ENCODE measurements around the gene DGKI. TPM values are rescaled to one million over a fixed set of nuclear protein-coding genes. Genes with fewer than 3 reads are reported as not detected.

Gene DGKI
- total and polyA plus RNA-seq, 9 of the 15 experiments (the other 6 are each of a cell fraction or from before 2014, with no cell fraction given) = 0.11 to 0.54 (median 0.15) TPM; not detected in 5

GRCh38 chr7:137403353-137403695, 443.4 kb downstream of the DGKI start:
- no peak overlapping the region for H3K4me3 ChIP-seq
- no peaks in the 10 kb centered on the region for H4K20me1 ChIP-seq (replicated peaks; ENCODE audit: control insufficient read depth, insufficient read depth, low read length)
- no peak for DNase-seq (ENCODE audit: extremely low read depth in 1 of 4, low spot score in 3 of 4)
- H3K9me1 ChIP-seq (ENCODE audit: control insufficient read depth, insufficient read depth, low read length) = no peaks in the 10 kb centered on the region
- ATAC-seq = no peak
- no peaks in the 10 kb centered on the region; the same call in 1 of the 2 replicates for H3K9me3 ChIP-seq (replicated peaks; ENCODE audit: control insufficient read depth, insufficient read depth, low read depth, low read length)
- H3K27ac ChIP-seq (ENCODE audit: extremely low read depth, low read depth, low read length) = no peak overlapping the region
- CTCF ChIA-PET (ENCODE audit: low intra/inter-chr PET ratio) = no interaction called here
- intact Hi-C loops (cut with micrococcal nuclease) (no loop called here), in situ Hi-C loops (cut with MboI) (no loop called here)
- POLR2A ChIA-PET = no interaction called here
- H3K4me1 ChIP-seq (replicated peaks in 1 of 2; ENCODE audit: control insufficient read depth in 2 of 2, insufficient read depth in 2 of 2, low read length in 2 of 2) = no peaks in the 10 kb centered on the region
- H3K27me3 ChIP-seq (ENCODE audit: control insufficient read depth in 2 of 2, insufficient read depth in 2 of 2, low read length in 2 of 2) = no peaks in the 10 kb centered on the region
- no peaks in the 10 kb centered on the region for H3K36me3 ChIP-seq (ENCODE audit: control insufficient read depth, insufficient read depth, low read length)
- H3K9ac ChIP-seq (ENCODE audit: insufficient read depth in 1 of 2, low read depth in 2 of 2, low read length in 2 of 2) = no peak overlapping the region
- WGBS (ENCODE audit: insufficient coverage, low coverage, missing lambda C conversion rate) = 0% methylated on average over 2 of the region's 2 CpGs
- FAIRE-seq = no peak
- H3K4me2 ChIP-seq (ENCODE audit: insufficient read depth, low read length) = no peak overlapping the region
- TF ChIP-seq RFX5 (IDR thresholded peaks at IDR 0.05; ENCODE audit: low read depth, low read length) (no peak), CREM (IDR thresholded peaks at IDR 0.05; ENCODE audit: low read depth) (no peak), ZNF24 (IDR thresholded peaks at IDR 0.05) (no peak), ZNF239 (CRISPR knock-in tag; IDR thresholded peaks at IDR 0.05) (no peak), HOMEZ (CRISPR knock-in tag; IDR thresholded peaks at IDR 0.05) (no peak), BACH1 (tag; IDR thresholded peaks at IDR 0.05) (no peak), ZNF263 (CRISPR knock-in tag; IDR thresholded peaks at IDR 0.05; ENCODE audit: borderline replicate concordance) (no peak), ZNF75A (CRISPR knock-in tag; IDR thresholded peaks at IDR 0.05) (no peak), TCFL5 (CRISPR knock-in tag; conservative IDR thresholded peaks at IDR 0.05) (no peak), CAMTA2 (CRISPR knock-in tag; conservative IDR thresholded peaks at IDR 0.05) (no peak), PRDM10 (IDR thresholded peaks at IDR 0.05; ENCODE audit: partially characterized antibody) (no peak), PHF21A (IDR thresholded peaks at IDR 0.05; ENCODE audit: borderline replicate concordance, low read depth) (no peak), ZBED1 (IDR thresholded peaks at IDR 0.05) (no peak)
- TF ChIP-seq, protein P1, sequence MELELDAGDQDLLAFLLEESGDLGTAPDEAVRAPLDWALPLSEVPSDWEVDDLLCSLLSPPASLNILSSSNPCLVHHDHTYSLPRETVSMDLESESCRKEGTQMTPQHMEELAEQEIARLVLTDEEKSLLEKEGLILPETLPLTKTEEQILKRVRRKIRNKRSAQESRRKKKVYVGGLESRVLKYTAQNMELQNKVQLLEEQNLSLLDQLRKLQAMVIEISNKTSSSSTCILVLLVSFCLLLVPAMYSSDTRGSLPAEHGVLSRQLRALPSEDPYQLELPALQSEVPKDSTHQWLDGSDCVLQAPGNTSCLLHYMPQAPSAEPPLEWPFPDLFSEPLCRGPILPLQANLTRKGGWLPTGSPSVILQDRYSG (tag; conservative IDR thresholded peaks at IDR 0.05; ENCODE audit: low read depth) = no peak
- TF ChIP-seq, protein P2, sequence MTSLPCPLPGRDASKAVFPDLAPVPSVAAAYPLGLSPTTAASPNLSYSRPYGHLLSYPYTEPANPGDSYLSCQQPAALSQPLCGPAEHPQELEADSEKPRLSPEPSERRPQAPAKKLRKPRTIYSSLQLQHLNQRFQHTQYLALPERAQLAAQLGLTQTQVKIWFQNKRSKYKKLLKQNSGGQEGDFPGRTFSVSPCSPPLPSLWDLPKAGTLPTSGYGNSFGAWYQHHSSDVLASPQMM (CRISPR knock-in tag; IDR thresholded peaks at IDR 0.05) = no peak
- H2AFZ ChIP-seq (ENCODE audit: low read depth, low read length) = no peak overlapping the region
- H3K79me2 ChIP-seq (ENCODE audit: control insufficient read depth, insufficient read depth, low read length) = no peaks in the 10 kb centered on the region
- no TSS peak for BruUV-seq (replicated peaks)
